ENCODE data around the gene TBX2.

The TBX2 gene

DNA sequence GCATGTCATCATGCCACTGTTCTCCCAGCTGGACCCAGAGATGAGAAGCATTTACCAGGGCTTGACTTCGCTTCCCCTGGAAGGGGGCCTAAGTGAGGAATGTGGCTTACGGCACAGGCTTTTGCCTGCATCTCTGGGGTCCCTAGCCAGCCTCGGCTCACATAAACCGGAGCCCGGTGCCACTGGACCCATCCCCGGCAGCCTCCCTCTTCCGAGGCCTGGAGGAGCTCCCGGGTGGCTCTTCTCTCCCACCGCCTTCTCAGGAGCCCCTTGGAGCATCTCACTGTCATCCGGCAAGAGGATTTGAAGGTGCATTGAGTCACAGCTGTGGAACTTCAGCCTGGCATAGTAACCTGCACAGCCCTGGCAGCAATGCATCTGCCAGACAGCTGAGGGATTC is 29.9 kb upstream of the TBX2 start:
- Histone ChIP-seq H3K36me3 (ENCODE audit: control insufficient read depth, insufficient read depth, low read length) (no peaks in the 10 kb centered on the region), H3K4me1 (ENCODE audit: control insufficient read depth, insufficient read depth, low read length, poor library complexity, severe bottlenecking) (no peaks in the 10 kb centered on the region), H3K27me3 (replicated peaks; ENCODE audit: control insufficient read depth, insufficient read depth, low read length, poor library complexity, severe bottlenecking) (no peaks in the 10 kb centered on the region), H3K4me3 (ENCODE audit: insufficient read depth, low read depth, low read length, poor library complexity, severe bottlenecking) (no peak overlapping the region), H3K27ac (ENCODE audit: insufficient read depth, low read length, poor library complexity, severe bottlenecking) (no peak overlapping the region), H3K9me3 (ENCODE audit: control insufficient read depth, low read length) (no peaks in the 10 kb centered on the region)
- no peak for DNase-seq

GRCh38 chr17:61371179-61371578 is 28.5 kb upstream of the TBX2 start:
- H3K4me3 ChIP-seq (ENCODE audit: insufficient read depth, low read depth, low read length, poor library complexity, severe bottlenecking), result no peak overlapping the region
- H3K4me1 ChIP-seq (ENCODE audit: control insufficient read depth, insufficient read depth, low read length, poor library complexity, severe bottlenecking), result no peaks in the 10 kb centered on the region
- no peak overlapping the region for H3K27ac ChIP-seq (ENCODE audit: insufficient read depth, low read length, poor library complexity, severe bottlenecking)
- H3K27me3 ChIP-seq (replicated peaks; ENCODE audit: control insufficient read depth, insufficient read depth, low read length, poor library complexity, severe bottlenecking), result no peaks in the 10 kb centered on the region
- no peaks in the 10 kb centered on the region for H3K9me3 ChIP-seq (ENCODE audit: control insufficient read depth, low read length)
- no peaks in the 10 kb centered on the region for H3K36me3 ChIP-seq (ENCODE audit: control insufficient read depth, insufficient read depth, low read length)
- DNase-seq, result no peak

- Histone ChIP-seq H3K27ac (ENCODE audit: insufficient read depth, low read length, poor library complexity, severe bottlenecking) (no peak overlapping the region), H3K4me1 (ENCODE audit: control insufficient read depth, insufficient read depth, low read length, poor library complexity, severe bottlenecking) (no peaks in the 10 kb centered on the region), H3K27me3 (replicated peaks; ENCODE audit: control insufficient read depth, insufficient read depth, low read length, poor library complexity, severe bottlenecking) (no peaks in the 10 kb centered on the region), H3K36me3 (ENCODE audit: control insufficient read depth, insufficient read depth, low read length) (no peaks in the 10 kb centered on the region), H3K9me3 (ENCODE audit: control insufficient read depth, low read length) (no peaks in the 10 kb centered on the region), H3K4me3 (ENCODE audit: insufficient read depth, low read depth, low read length, poor library complexity, severe bottlenecking) (no peak overlapping the region)
- no peak for DNase-seq
Measured at GRCh38 chr17:61371606-61372005, 28.0 kb upstream of the TBX2 start.

DNA sequence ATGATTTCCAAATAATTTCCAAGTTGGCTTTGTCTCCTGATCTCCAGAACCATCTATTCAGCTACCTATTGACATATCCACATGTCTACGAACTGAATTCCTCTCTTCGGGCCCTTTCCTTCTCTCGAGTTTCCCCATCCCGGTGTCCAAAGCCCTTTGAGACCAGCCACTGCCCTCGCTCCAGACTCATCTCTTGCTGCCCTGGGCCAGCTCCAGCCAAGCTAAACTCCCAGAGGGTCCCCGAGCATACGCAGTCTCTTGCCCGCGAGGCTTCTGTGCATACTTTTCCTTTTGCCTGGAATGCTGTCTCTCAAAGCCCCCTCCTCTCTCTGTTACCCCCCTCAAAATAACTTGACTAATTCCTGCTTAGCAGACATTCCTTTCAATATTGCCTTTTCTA is 27.2 kb upstream of the TBX2 start:
- DNase-seq, result no peak
- H3K36me3 ChIP-seq (ENCODE audit: control insufficient read depth, insufficient read depth, low read length), result no peaks in the 10 kb centered on the region
- no peaks in the 10 kb centered on the region for H3K9me3 ChIP-seq (ENCODE audit: control insufficient read depth, low read length)
- no peaks in the 10 kb centered on the region for H3K27me3 ChIP-seq (replicated peaks; ENCODE audit: control insufficient read depth, insufficient read depth, low read length, poor library complexity, severe bottlenecking)
- no peak overlapping the region for H3K4me3 ChIP-seq (ENCODE audit: insufficient read depth, low read depth, low read length, poor library complexity, severe bottlenecking)
- no peaks in the 10 kb centered on the region for H3K4me1 ChIP-seq (ENCODE audit: control insufficient read depth, insufficient read depth, low read length, poor library complexity, severe bottlenecking)
- H3K27ac ChIP-seq (ENCODE audit: insufficient read depth, low read length, poor library complexity, severe bottlenecking), result no peak overlapping the region

DNA sequence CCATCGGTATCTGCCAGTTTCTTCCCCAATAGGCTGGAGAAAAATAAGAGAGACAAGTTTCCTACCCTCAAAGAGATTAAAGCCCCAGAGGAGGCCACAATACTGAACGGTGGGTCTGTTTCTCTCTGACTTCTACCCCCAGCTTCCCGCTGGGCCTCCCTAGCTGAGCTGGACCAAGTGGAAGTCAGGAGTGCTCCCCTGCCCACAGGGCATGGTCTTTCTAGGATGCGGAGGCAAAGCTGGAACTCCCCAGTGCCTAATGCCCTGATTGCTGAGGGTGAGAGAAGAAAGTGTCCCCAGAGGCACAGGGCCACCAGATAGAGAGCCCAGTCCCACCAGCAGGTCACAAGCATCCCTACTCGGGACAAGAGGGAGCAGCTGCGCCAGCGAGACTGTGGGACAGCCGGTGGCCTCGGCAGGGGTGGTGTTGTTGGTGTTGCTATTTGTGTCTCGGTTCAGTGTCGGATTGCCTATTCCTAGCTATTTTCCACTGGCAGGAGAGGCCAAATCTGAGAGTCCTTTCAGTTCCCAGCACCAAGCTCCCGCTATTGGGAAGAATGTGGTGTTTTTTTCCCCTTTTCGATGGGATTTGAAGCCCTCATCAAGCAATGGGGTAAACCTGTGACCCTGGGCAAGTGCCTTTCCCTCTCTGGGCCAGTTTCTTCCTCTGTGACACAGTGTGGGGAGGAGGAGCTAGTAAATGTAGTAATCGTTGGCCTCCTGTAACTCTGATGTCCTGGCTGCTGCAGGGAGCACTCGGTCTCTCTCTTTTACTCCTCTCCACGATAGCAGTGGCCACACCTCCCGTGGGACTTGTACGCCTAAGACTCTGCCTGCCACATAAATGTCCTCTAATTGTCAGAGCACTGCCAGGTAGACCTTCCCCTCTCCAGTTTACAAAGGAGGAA is 22.5 kb upstream of the TBX2 start:
- no peaks in the 10 kb centered on the region for H3K4me1 ChIP-seq (ENCODE audit: control insufficient read depth, insufficient read depth, low read length, poor library complexity, severe bottlenecking)
- no peaks in the 10 kb centered on the region for H3K27me3 ChIP-seq (replicated peaks; ENCODE audit: control insufficient read depth, insufficient read depth, low read length, poor library complexity, severe bottlenecking)
- H3K9me3 ChIP-seq (ENCODE audit: control insufficient read depth, low read length), result no peaks in the 10 kb centered on the region
- H3K27ac ChIP-seq (ENCODE audit: insufficient read depth, low read length, poor library complexity, severe bottlenecking), result no peak overlapping the region
- no peak for DNase-seq
- H3K36me3 ChIP-seq (ENCODE audit: control insufficient read depth, insufficient read depth, low read length), result no peaks in the 10 kb centered on the region
- no peak overlapping the region for H3K4me3 ChIP-seq (ENCODE audit: insufficient read depth, low read depth, low read length, poor library complexity, severe bottlenecking)

DNA sequence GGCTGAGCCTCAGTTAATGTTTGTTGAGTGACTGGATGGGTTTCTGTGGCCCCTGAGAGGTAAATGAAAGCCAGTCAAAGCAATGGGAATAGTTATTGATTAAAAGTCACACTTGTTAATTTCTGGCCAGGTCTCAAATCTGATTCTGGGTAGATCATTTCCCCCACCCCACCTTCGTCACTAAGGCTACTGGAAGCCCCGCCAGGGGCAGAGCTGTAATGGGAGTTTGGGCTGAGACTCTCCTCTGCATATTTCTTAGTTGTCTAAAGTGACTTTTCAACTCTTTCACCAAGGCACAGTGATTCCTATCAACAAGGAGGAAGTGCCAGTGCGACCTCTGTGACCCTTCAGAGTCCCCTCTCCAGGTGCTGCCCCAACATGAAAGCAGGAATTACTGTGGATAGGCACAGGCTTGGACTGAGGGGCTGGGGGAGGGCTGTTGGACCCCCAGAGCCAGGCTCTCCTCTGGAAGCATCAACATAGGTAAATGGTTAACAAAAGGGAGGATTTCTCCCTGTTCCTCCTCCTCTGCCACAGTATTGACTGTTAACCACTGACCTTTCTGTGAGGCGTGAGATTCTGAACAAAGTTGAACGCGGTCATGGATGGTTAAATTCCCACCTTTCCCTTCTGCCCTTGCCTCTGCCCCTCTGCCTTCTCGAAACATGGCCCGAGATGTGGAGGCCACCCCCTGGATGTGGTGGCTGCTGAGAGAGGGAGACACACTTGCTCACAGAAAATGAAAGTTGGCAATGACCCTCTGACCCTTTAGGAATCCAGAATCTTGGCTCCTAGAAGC is 20.8 kb upstream of the TBX2 start:
- no peak overlapping the region for H3K27ac ChIP-seq (ENCODE audit: insufficient read depth, low read length, poor library complexity, severe bottlenecking)
- no peaks in the 10 kb centered on the region for H3K4me1 ChIP-seq (ENCODE audit: control insufficient read depth, insufficient read depth, low read length, poor library complexity, severe bottlenecking)
- no peaks in the 10 kb centered on the region for H3K9me3 ChIP-seq (ENCODE audit: control insufficient read depth, low read length)

DNA sequence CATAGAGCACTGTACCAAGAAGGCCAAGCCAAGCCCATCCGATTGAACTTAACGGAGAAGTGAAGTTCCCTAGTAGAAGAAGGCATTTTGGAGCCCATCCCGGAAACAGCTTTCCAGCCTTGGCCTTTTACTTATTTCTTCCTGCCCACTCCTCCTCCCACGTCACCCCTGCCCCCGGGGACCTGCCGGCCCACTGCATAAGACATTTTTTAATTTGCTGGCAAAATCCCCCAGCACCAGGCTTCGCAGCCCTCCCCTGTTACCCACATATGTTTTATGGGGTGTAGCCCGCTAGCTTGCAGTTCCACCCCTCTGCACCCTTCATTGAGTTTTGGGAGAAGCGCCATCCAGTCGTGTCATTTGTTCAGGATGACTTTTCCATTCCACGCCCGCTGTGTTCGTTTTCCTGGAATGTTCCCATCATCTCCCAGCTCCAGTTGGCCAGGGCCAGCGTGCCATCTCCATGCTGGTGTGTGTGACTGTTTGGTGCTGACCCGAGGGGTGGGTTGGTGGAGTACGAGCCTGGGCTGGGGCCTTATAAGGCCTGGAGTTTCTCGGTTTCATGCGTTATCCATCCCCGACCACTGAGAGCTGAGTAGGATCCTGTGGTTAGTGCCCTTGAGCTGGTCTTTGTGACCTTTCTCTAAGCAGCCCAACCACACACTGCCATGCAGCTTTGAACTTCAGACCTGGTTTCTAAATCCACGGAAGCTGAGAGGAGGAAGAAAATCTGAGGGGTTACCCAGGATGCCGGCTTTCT is 20.0 kb upstream of the TBX2 start:
- H3K4me3 ChIP-seq (ENCODE audit: insufficient read depth, low read depth, low read length, poor library complexity, severe bottlenecking), result no peak overlapping the region
- H3K4me1 ChIP-seq (ENCODE audit: control insufficient read depth, insufficient read depth, low read length, poor library complexity, severe bottlenecking), result no peaks in the 10 kb centered on the region
- H3K27me3 ChIP-seq (replicated peaks; ENCODE audit: control insufficient read depth, insufficient read depth, low read length, poor library complexity, severe bottlenecking), result no peaks in the 10 kb centered on the region
- DNase-seq, result no peak
- no peak overlapping the region for H3K27ac ChIP-seq (ENCODE audit: insufficient read depth, low read length, poor library complexity, severe bottlenecking)
- no peaks in the 10 kb centered on the region for H3K36me3 ChIP-seq (ENCODE audit: control insufficient read depth, insufficient read depth, low read length)
- no peaks in the 10 kb centered on the region for H3K9me3 ChIP-seq (ENCODE audit: control insufficient read depth, low read length)

More for the DNA sequence above, 20.8 kb upstream of the TBX2 start:
- no peak for DNase-seq
- H3K27me3 ChIP-seq (replicated peaks; ENCODE audit: control insufficient read depth, insufficient read depth, low read length, poor library complexity, severe bottlenecking), result no peaks in the 10 kb centered on the region
- no peaks in the 10 kb centered on the region for H3K36me3 ChIP-seq (ENCODE audit: control insufficient read depth, insufficient read depth, low read length)
- H3K4me3 ChIP-seq (ENCODE audit: insufficient read depth, low read depth, low read length, poor library complexity, severe bottlenecking), result no peak overlapping the region

GRCh38 chr17:61380217-61380835 is 19.3 kb upstream of the TBX2 start:
- Histone ChIP-seq H3K27ac (ENCODE audit: insufficient read depth, low read length, poor library complexity, severe bottlenecking) (no peak overlapping the region), H3K36me3 (ENCODE audit: control insufficient read depth, insufficient read depth, low read length) (no peaks in the 10 kb centered on the region)
- DNase-seq, result no peak

DNA sequence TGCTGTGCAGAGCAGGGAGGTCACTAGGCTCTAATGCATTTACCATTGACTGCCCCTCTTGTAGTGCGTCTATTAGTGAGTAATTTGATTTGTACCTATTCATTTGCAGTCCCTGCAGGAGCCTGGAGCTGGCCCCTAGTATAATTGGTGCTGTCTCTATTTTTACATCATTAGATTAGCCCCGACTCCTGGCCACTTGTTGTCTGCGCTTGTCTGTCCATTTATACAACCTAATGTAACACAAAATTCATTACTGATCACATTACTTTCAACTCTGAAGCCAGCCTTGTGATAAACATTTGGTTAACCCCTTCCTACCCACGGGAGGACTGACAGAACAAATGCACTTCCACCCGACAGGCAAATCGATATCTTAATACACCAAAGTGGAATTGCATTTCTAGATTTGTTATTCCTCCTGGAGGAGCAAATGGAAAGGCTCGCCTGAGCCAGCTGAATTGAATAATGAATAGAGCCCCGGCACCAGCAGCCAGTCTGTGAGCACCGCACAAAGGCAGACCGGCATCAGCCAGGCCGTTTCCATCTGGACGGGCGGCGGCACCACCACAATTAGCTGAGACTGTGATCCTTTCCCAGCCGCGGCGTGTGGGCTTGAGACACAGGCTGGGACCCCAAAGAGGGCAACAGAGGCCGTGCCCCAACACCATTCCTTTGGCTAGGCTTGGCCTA is 18.7 kb upstream of the TBX2 start:
- Histone ChIP-seq H3K36me3 (ENCODE audit: control insufficient read depth, insufficient read depth, low read length) (no peaks in the 10 kb centered on the region), H3K27ac (ENCODE audit: insufficient read depth, low read length, poor library complexity, severe bottlenecking) (no peak overlapping the region), H3K4me1 (ENCODE audit: control insufficient read depth, insufficient read depth, low read length, poor library complexity, severe bottlenecking) (no peaks in the 10 kb centered on the region), H3K27me3 (replicated peaks; ENCODE audit: control insufficient read depth, insufficient read depth, low read length, poor library complexity, severe bottlenecking) (no peaks in the 10 kb centered on the region), H3K9me3 (ENCODE audit: control insufficient read depth, low read length) (no peaks in the 10 kb centered on the region), H3K4me3 (ENCODE audit: insufficient read depth, low read depth, low read length, poor library complexity, severe bottlenecking) (no peak overlapping the region)
- no peak for DNase-seq

More at GRCh38 chr17:61380217-61380835, 19.3 kb upstream of the TBX2 start:
- Histone ChIP-seq H3K4me1 (ENCODE audit: control insufficient read depth, insufficient read depth, low read length, poor library complexity, severe bottlenecking) (no peaks in the 10 kb centered on the region), H3K9me3 (ENCODE audit: control insufficient read depth, low read length) (no peaks in the 10 kb centered on the region), H3K4me3 (ENCODE audit: insufficient read depth, low read depth, low read length, poor library complexity, severe bottlenecking) (no peak overlapping the region), H3K27me3 (replicated peaks; ENCODE audit: control insufficient read depth, insufficient read depth, low read length, poor library complexity, severe bottlenecking) (no peaks in the 10 kb centered on the region)

All from effector memory CD4-positive, alpha-beta T cell (primary cell).